ENCODE measurements around the gene TMEM269. TPM values are rescaled to one million over a fixed set of nuclear protein-coding genes. Genes with fewer than 3 reads are reported as not detected.
"Not testable (repeated sequence)": the region's sequence is repeated elsewhere in the genome, so short reads cannot be mapped to it uniquely, and the experiment has no call there.

TMEM269 gene
- total and polyA plus RNA-seq, 5 experiments from 2014 or later: 0.06 to 1.0 (median 0.49) TPM; not detected in 2

DNA sequence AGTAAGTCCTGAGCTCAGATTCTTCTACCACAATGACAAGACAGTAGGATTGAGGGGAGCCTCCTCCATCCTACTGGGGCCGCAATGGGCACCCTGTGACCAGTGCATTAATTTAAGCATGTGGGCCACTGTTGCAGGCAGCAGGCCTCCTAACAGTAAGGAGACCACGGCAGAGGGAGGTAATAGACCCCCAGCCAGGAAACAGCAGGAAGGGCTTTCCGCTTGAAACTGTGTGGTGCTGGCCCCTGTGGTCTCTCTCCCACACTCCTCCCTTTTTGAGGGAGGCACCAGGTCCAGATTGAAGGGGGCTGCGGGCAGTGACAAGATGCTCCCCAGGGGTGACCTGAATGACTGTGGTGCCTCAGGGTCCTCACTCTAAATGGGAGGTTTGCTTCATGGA, 43.1 kb upstream of the TMEM269 start:
- no peak overlapping the region for H3K4me3 Mint-ChIP-seq
- ATAC-seq: no peak
- no peaks in the 10 kb centered on the region for H3K9me3 Mint-ChIP-seq
- no peak for DNase-seq
- no peak overlapping the region for H3K27ac Mint-ChIP-seq
- POLR2A ChIA-PET: no interaction called here
- H3K27me3 Mint-ChIP-seq: no peaks in the 10 kb centered on the region
- peaks cover 7 to 9% (median 8%) of the 10 kb centered on the region in 4 donors for H3K4me1 Mint-ChIP-seq
- H3K36me3 Mint-ChIP-seq: peaks cover 0 to 7% (median 0%) of the 10 kb centered on the region in 3 donors

DNA sequence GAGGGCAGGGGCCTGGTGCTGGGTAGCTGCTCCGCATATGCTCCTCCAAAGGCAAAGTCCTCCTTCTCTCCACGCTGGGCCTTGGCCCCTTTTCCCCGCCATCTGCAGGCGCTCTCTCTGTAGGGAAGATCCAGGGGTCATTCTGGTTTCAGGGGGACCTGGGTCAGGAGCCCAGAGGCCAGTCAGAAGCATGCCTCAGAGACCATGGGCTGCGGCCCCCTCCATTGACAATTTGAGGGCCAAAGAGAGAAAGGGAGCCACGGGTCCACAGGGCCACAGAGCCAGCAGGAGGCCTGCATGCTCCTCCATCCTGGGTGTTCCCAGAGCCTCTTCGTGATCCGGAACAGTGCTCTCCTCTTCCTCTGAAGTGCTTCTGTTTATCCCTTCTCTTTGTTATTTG, 42.6 kb upstream of the TMEM269 start:
- DNase-seq (no peak), ATAC-seq (no peak)
- Mint-ChIP-seq H3K4me3 (no peak overlapping the region), H3K27me3 (no peaks in the 10 kb centered on the region), H3K27ac (peak overlapping the region in 1 of 10 donors; percentile 51), H3K9me3 (no peaks in the 10 kb centered on the region), H3K4me1 (peaks cover 3 to 5% (median 3%) of the 10 kb centered on the region in 4 donors), H3K36me3 (peaks cover 0 to 7% (median 0%) of the 10 kb centered on the region in 3 donors)
- POLR2A ChIA-PET: no interaction called here

DNA sequence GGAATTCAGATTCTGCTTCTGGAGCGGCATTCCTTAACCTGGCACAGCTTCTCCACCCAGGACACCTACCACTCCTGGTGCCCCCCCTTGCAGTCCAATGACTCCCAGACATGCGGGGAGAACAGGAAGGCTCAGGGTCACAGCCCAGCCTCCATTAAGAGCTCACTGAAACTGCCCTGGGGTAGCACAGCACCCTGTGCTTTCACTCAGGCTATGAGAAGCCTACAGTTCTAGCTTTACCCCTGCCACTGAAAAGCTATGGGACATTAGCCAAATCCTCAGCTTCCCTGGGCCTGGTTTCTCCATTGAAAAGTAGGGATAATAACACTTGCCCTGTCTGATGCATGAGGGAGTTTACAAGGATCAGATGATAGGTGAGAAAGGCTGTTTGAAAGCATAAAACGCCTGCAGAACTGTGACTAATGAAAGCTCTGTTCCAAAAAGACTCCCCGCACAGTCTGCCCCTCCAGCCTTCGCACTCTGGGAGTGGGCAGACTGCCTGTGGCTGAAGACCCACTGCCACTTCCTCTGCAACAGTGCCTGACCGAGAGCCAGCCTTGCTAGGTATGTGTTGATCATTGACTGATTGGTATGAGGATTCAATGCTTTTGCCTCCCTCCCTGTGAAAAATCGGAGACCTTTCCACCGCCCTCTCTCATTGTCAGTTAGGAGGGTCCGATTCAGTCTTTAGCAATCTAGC, 42.0 kb upstream of the TMEM269 start:
- POLR2A ChIA-PET: no interaction called here
- H3K36me3 Mint-ChIP-seq: peaks cover 0 to 7% (median 0%) of the 10 kb centered on the region in 3 donors
- DNase-seq: no peak
- no peaks in the 10 kb centered on the region for H3K4me1 Mint-ChIP-seq
- ATAC-seq: no peak
- H3K9me3 Mint-ChIP-seq: no peaks in the 10 kb centered on the region
- peak overlapping the region in 1 of 10 donors; percentile 51 for H3K27ac Mint-ChIP-seq
- H3K27me3 Mint-ChIP-seq: no peaks in the 10 kb centered on the region
- no peak overlapping the region for H3K4me3 Mint-ChIP-seq

DNA sequence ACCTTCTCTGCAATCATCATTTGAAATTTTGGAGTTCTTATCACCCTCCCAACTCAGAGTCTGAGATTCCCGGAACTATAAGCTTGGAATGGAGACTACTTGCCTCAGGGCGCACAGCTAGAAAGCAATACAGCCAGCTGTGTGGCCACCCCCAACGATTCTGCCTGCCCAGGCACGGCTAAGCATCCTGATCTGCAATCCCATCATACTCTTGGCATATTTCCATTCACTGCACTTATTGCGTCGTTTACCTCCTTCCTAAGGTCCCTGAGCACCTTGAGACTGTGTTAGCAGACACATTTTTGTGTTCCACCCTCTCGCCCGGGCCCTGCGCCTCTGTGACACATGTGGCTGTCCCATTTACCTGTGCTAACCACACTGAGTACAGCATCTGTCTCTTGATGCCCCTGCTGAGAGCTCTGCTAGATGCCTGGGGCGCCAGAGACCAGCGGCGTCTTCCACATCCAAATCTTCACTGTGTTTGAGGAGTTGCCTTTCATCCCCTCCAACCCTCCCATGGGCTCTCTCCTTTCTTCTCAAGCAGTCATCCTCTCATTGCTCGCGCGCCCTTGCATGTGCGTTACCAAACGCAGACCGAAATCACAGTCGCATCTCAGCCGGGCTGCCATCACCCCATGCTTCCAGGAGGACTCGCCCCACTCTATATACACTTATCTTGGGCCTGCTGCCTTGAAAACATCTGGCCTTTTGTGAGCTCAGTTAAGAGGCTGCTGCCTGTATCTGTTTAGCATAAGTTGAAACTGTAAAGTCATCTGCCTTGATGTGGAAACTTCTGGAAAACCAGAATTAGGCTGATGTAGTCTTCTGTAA, 41.3 kb upstream of the TMEM269 start:
- Mint-ChIP-seq H3K9me3 (no peaks in the 10 kb centered on the region), H3K36me3 (peaks cover 0 to 14% (median 0%) of the 10 kb centered on the region in 3 donors), H3K4me3 (no peak overlapping the region), H3K27me3 (no peaks in the 10 kb centered on the region), H3K27ac (peak overlapping the region in 1 of 10 donors; percentile 52), H3K4me1 (no peaks in the 10 kb centered on the region)
- no peak for DNase-seq
- POLR2A ChIA-PET: no interaction called here
- ATAC-seq: no peak

DNA sequence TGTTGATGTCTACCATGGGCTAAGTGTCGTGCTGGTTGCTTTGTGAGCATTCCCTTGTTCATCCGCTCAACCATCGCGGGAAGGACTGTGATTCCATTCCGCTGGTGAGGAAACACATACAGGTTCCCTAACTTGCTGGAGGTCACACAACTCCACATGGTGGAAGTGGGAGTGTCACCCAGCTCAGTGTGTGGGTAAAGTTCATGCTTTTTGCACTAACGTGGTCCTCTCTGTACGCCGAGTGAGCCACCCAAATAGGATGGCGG, 40.7 kb upstream of the TMEM269 start:
- DNase-seq: no peak
- Mint-ChIP-seq H3K4me3 (no peak overlapping the region), H3K9me3 (no peaks in the 10 kb centered on the region), H3K27me3 (no peaks in the 10 kb centered on the region), H3K36me3 (peaks cover 0 to 19% (median 0%) of the 10 kb centered on the region in 3 donors), H3K4me1 (no peaks in the 10 kb centered on the region), H3K27ac (no peak overlapping the region)
- ATAC-seq: no peak
- POLR2A ChIA-PET: no interaction called here

DNA sequence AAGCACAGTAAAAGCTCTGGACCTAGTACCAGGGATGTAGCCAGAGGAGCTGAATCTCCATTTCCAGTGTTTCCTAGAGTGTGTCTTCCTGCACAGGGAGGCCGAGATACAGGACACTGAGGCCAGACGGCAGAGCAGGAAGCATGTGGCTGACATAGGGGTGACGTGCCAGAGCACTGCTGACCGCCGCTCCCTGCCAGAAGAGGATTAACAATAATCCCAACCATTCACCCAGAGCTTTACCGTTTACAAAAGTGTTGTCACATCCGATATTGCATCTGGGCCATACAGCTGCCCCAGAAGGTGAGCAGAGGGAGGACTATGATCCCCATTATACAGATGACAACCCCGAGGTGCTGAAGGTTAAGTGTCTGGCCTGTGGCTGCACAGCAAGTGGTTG, 38.9 kb upstream of the TMEM269 start:
- ATAC-seq: no peak
- Mint-ChIP-seq H3K9me3 (peaks cover 0 to 2% (median 0%) of the 10 kb centered on the region in 9 donors), H3K27ac (peak overlapping the region in 1 of 10 donors; percentile 45), H3K4me3 (no peak overlapping the region), H3K36me3 (peaks cover 6 to 33% (median 11%) of the 10 kb centered on the region in 3 donors), H3K4me1 (no peaks in the 10 kb centered on the region), H3K27me3 (no peaks in the 10 kb centered on the region)
- POLR2A ChIA-PET: no interaction called here
- no peak for DNase-seq

DNA sequence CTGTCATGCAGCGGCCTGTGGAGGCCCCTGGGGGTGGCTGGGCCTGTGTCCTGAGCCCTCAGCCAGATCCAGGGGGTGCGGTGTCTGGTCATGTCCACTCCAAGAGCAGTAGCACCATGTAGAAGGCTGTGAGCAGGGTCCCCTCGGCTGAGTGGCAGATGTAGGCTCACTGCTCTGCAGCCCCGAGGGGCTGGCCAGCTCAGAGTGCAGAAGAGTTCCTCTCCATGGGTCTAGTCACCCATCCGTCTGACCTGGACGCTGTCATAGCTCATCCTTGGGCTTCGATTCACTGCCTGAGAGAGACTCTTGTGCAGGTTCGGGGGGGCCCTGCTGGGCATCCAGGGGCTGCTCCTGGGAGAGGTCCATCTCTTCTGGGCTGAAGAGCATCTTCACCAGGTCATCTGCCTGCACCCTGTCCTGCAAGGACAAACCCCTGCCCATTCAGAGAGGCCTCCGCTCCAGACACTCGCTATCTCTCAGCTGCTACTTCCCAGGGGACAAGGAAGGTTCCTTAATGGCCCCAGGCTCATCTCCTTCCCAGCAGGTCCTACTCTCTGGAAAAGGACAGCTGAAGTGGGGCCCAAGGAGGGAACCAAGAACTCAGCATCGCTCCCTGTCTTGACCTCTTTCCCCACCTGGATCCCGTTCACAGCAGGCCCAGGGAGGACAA, 38.2 kb upstream of the TMEM269 start:
- peaks cover 7 to 34% (median 13%) of the 10 kb centered on the region in 3 donors for H3K36me3 Mint-ChIP-seq
- ATAC-seq: no peak
- no peaks in the 10 kb centered on the region for H3K27me3 Mint-ChIP-seq
- DNase-seq: no peak
- H3K4me1 Mint-ChIP-seq: peaks cover 0 to under 1% (median 0%) of the 10 kb centered on the region in 4 donors
- H3K4me3 Mint-ChIP-seq: no peak overlapping the region
- POLR2A ChIA-PET: no interaction called here
- peaks cover 0 to 3% (median 0%) of the 10 kb centered on the region in 9 donors for H3K9me3 Mint-ChIP-seq
- H3K27ac Mint-ChIP-seq: peak overlapping the region in 2 of 10 donors; percentile 15 to 45

DNA sequence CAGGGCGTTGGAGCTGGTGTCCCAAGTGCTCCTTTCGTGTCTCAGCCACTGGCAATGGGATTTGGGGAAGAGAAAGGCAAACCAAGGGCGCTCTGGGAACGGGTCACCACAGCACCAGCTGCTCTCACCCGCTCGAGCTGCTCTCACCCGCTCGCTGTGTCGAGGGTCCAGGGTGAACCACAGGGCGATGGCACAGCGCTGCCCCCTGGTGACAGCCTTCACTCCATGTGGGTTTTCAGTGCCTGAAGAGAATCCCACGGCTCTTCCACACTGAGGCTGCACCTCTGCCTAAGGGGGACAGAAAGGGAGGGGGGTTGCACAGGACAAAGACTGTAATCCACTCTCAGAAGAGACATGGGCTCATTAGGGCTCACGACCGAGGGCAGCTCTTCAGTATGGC, 37.7 kb upstream of the TMEM269 start:
- peak; percentile 45 to 68 for ATAC-seq
- DNase-seq: peak; percentile 13 to 71 (median 45)
- H3K4me1 Mint-ChIP-seq: peaks cover 0 to 2% (median under 1%) of the 10 kb centered on the region in 4 donors
- no peak overlapping the region for H3K4me3 Mint-ChIP-seq
- no peaks in the 10 kb centered on the region for H3K27me3 Mint-ChIP-seq
- POLR2A ChIA-PET: no interaction called here
- peaks cover 13 to 40% (median 17%) of the 10 kb centered on the region in 3 donors for H3K36me3 Mint-ChIP-seq
- peak overlapping the region in 2 of 10 donors; percentile 15 to 33 for H3K27ac Mint-ChIP-seq
- peaks cover 0 to 8% (median 0%) of the 10 kb centered on the region in 9 donors for H3K9me3 Mint-ChIP-seq

DNA sequence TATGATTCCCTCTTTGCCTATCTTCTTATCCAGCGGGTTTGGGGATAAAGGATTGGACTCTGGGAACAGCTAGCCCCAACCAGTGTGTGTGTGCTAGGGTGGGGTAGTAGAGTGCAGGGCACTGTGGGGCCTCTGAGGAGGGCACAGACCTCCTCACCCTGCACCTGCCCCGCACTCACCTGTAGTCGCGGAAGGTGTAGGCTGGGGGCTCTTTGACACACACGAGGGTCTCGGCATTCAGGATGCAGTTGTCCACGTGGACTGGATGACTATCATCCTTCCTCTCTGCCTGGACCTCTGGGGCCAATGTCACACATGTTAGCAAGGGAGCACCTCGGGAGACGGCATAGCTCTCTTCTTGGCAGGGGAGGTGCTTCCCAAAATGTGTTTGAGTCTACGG, 36.8 kb upstream of the TMEM269 start:
- DNase-seq (no peak), ATAC-seq (no peak)
- H3K27me3 Mint-ChIP-seq: no peaks in the 10 kb centered on the region
- H3K4me1 Mint-ChIP-seq: peaks cover 0 to 2% (median under 1%) of the 10 kb centered on the region in 4 donors
- POLR2A ChIA-PET: no interaction called here
- H3K9me3 Mint-ChIP-seq: peaks cover 0 to 10% (median 0%) of the 10 kb centered on the region in 9 donors
- H3K36me3 Mint-ChIP-seq: peaks cover 22 to 49% (median 25%) of the 10 kb centered on the region in 3 donors
- peak overlapping the region in 1 of 10 donors; percentile 74 for H3K27ac Mint-ChIP-seq
- H3K4me3 Mint-ChIP-seq: no peak overlapping the region

DNA sequence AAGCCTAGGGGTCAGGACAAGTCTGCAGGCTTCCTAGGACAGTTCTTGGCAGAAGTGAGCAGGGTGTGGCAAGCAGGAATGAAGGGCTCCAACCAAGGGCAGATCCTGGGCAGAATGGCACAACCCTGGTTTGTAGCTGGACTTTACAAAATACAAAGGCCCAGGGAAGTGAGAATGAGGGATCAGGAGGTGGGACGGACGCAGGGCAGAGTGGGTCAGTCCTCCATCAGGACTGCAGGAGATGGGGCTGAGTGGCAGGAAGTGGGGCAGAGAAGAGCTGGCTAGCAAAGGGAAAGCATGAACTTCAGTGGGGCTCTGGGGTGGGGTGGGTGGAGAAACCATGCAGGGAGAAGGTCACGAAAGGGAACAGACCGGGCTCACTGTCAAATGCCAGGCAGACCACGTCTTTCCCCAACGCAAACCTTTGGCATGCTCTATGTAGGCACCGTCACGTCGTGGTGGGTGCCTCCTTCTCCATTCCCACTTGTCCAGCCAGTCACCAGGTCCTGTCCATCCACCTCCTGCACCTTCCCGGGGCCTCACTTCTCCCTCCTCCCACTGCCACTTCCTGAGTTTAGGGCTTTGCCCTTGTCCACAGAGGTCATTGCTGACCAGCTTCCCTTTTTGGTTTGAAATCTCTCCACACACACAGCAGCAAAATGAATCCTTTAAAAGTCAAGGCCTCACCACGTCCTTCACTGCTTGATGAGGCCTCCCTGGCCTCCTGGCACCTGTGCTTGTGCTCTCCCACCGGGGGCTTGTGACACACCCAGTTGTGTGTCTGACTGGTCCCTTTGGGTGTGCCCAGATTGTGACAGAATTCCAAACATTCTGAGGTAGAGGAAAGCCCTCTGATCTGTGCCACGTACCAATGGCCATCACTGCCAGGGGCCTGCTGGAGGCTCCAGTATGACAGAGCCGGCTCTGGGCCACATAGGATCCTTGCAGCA, 36.1 kb upstream of the TMEM269 start:
- Mint-ChIP-seq H3K4me1 (peaks cover 0 to 2% (median under 1%) of the 10 kb centered on the region in 4 donors), H3K36me3 (peaks cover 27 to 56% (median 28%) of the 10 kb centered on the region in 3 donors), H3K9me3 (peaks cover 0 to 10% (median 0%) of the 10 kb centered on the region in 9 donors), H3K27me3 (no peaks in the 10 kb centered on the region), H3K27ac (peak overlapping the region in 5 of 10 donors; percentile 4 to 74 (median 39)), H3K4me3 (peak overlapping the region in 1 of 10 donors; percentile 28)
- ATAC-seq (no peak), DNase-seq (no peak)
- POLR2A ChIA-PET: no interaction called here

DNA sequence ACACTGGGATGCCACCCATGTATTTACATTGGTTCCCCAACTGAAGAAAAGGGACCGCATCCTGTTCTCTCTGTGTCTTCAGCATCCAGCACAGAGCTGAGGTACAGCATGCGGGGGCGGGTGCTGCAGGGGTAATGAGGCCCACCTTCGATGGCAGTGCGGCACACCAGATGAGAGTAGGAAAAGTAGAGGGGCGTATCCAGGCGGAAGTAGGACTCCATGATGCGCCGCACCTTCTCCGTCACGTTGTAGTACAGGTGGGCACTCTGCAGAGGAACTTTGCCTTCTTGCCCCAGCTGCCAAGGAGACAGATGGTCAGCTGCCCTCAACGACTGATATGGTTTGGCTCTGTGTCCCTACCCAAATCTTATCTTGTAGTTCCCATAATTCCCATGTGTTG, 34.8 kb upstream of the TMEM269 start:
- peaks cover 28 to 67% (median 30%) of the 10 kb centered on the region in 3 donors for H3K36me3 Mint-ChIP-seq
- POLR2A ChIA-PET: no interaction called here
- H3K27ac Mint-ChIP-seq: peak overlapping the region in 1 of 10 donors; percentile 77
- peaks cover 0 to 5% (median under 1%) of the 10 kb centered on the region in 4 donors for H3K4me1 Mint-ChIP-seq
- H3K4me3 Mint-ChIP-seq: no peak overlapping the region
- no peak for ATAC-seq
- no peak for DNase-seq
- no peaks in the 10 kb centered on the region for H3K27me3 Mint-ChIP-seq
- peaks cover 0 to 10% (median 0%) of the 10 kb centered on the region in 9 donors for H3K9me3 Mint-ChIP-seq

DNA sequence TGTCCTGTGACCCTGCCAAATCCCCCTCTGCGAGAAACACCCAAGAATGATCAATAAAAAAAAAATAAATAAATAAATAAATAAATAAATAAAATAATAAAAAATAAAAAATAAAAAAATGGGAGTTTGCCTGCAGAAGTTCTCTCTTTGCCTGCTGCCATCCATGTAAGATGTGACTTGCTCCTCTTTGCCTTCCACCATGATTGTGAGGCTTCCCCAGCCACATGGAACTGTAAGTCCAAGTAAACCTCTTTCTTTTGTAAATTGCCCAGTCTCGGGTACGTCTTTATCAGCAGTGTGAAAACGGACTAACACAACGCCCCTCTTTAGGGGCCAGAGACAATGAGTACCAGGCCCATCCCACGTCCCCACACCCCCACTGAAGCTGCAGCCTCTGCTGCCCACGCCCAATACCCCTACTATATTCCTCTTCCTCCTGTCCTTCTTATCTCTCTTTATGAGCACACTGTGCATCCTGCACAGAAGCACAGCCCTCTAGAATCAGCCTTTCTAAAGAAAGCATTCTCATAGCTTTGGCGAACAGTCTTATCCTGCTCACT, 33.2 kb upstream of the TMEM269 start:
- H3K9me3 Mint-ChIP-seq, H3K27me3 Mint-ChIP-seq, ATAC-seq, H3K4me1 Mint-ChIP-seq, H3K4me3 Mint-ChIP-seq, DNase-seq: not testable (repeated sequence)
- H3K36me3 Mint-ChIP-seq: peaks cover 28 to 75% (median 36%) of the 10 kb centered on the region in 3 donors
- POLR2A ChIA-PET: interaction anchor here (0.9 kb wide), 1 partner anchor 15 kb away, joined by 3 read pairs; the partner anchor contains the start of genes C1orf50 and P3H1
- peak overlapping the region in 2 of 10 donors; percentile 6 to 13 for H3K27ac Mint-ChIP-seq

All from naive thymus-derived CD8-positive, alpha-beta T cell (primary cell).